Glomerular endothelial cell (primary cell): ENCODE results near the gene NUDT7. TPM values are rescaled to one million over a fixed set of nuclear protein-coding genes. Genes with fewer than 3 reads are reported as not detected.

Source experiments
- DNase-seq: peaks from one replicate; pipeline ENCODE4 v3.0.0-alpha.2; 2011; ENCODE audit warnings: low read depth, low spot score; ENCODE audit errors: extremely low read depth
- total RNA-seq: library from RNA; depleted of rRNA; stranded (reverse); fragments of >200 nt; gene quantifications from 2 replicates; pipeline ENCODE4 v1.2.3, GENCODE V29; 2015

Gene NUDT7
- 7.1 and 8.6 TPM in 2 replicates for total RNA-seq

GRCh38 chr16:77722309-77723107 is at the start of gene NUDT7:
Gene NUDT7, plus strand, starts transcription at chr16:77722514. Its CDS starts 69 bp downstream, at chr16:77722583.
- peak; percentile 45 for DNase-seq

- DNase-seq, result no peak
These were observed 47.4 kb upstream of the NUDT7 start for GRCh38 chr16:77674888-77675287.

- peak; percentile 65 for DNase-seq
These were observed 46.6 kb upstream of the NUDT7 start for GRCh38 chr16:77675464-77676324.

GRCh38 chr16:77677129-77677528 is 45.2 kb upstream of the NUDT7 start:
- DNase-seq, result no peak

- DNase-seq, result no peak
These were observed 42.9 kb upstream of the NUDT7 start for GRCh38 chr16:77679391-77679790.

- no peak for DNase-seq
These were observed 42.4 kb upstream of the NUDT7 start for GRCh38 chr16:77679901-77680300.

- no peak for DNase-seq
These were observed 41.8 kb upstream of the NUDT7 start for GRCh38 chr16:77680496-77680895.

GRCh38 chr16:77682586-77682985 is 39.7 kb upstream of the NUDT7 start:
- no peak for DNase-seq

GRCh38 chr16:77683397-77684180 is 38.7 kb upstream of the NUDT7 start:
- DNase-seq, result no peak

- no peak for DNase-seq
These were observed 38.2 kb upstream of the NUDT7 start for GRCh38 chr16:77684181-77684526.

GRCh38 chr16:77686385-77686784 is 35.9 kb upstream of the NUDT7 start:
- no peak for DNase-seq

GRCh38 chr16:77689971-77690370 is 32.3 kb upstream of the NUDT7 start:
- no peak for DNase-seq

GRCh38 chr16:77690416-77690815 is 31.9 kb upstream of the NUDT7 start:
- DNase-seq, result no peak

GRCh38 chr16:77692612-77693011 is 29.7 kb upstream of the NUDT7 start:
- DNase-seq, result no peak

- no peak for DNase-seq
These were observed 26.2 kb upstream of the NUDT7 start for GRCh38 chr16:77696149-77696548.

- no peak for DNase-seq
These were observed 21.5 kb upstream of the NUDT7 start for GRCh38 chr16:77700846-77701245.

- no peak for DNase-seq
These were observed 17.0 kb upstream of the NUDT7 start for GRCh38 chr16:77705351-77705750.

GRCh38 chr16:77711179-77711578 is 11.1 kb upstream of the NUDT7 start:
- no peak for DNase-seq

- DNase-seq, result no peak
These were observed 10.5 kb upstream of the NUDT7 start for GRCh38 chr16:77711775-77712174.

GRCh38 chr16:77715145-77715544 is 7.2 kb upstream of the NUDT7 start:
- DNase-seq, result no peak

GRCh38 chr16:77721752-77722308 is 484 bp upstream of the NUDT7 start:
- no peak for DNase-seq
